Caki2 (cell line): ENCODE measurements around the gene SPATA31A7. TPM values are rescaled to one million over a fixed set of nuclear protein-coding genes. Genes with fewer than 3 reads are reported as not detected.
"Not testable (repeated sequence)": the region's sequence is repeated elsewhere in the genome, so short reads cannot be mapped to it uniquely, and the experiment has no call there.

Experiments used
- DNase-seq: peaks from one replicate; pipeline ENCODE4 v3.0.0-alpha.2; 2015; ENCODE audit warnings: low read depth
- in situ Hi-C: cut with HindIII; loops from 2 replicates; pipeline ENCODE4 v1.10.0; 2016; ENCODE audit warnings: low sequenced_read_pairs, low pct_unique_long_range_greater_than_20kb, mixed read lengths
- total RNA-seq: library from RNA; depleted of rRNA; stranded (reverse); fragments of >200 nt; shearing (Covaris generic); gene quantifications from 2 replicates; pipeline ENCODE4 v1.2.3, GENCODE V29; 2014; ENCODE audit warnings: low replicate concordance; rRNA removed

The SPATA31A7 gene
- total RNA-seq: not detected in 2 replicates

DNA sequence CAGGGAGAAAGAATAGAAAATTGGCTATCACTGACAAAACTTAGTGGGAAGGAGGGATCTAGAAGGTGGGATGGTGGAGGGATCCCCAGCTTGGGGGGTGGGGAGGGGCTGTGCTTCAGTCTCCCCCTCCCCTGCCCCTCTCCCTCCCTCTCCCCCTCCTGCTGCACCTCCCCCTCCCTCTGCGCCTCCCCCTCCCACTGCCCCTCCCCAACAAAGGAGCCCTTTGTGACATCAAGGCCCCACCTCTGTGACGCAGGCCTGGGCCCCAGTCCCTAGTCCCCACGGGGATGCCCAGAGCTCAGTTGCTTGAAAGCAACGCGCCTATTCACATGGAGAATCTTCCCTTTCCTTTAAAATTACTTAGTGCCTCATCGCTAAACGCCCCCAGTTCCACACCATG lies at the start of gene SPATA31A7:
SPATA31A7 (plus strand) TSS at position 301 of the 400 bp plus-strand sequence; CDS start at position 330, 29 bp downstream.
- in situ Hi-C loops: not testable (repeated sequence)

GRCh38 chr9:61226438-61226837 lies 36.6 kb downstream of the SPATA31A7 start:
- DNase-seq, in situ Hi-C loops: not testable (repeated sequence)

More for the DNA sequence above, at the start of gene SPATA31A7:
- DNase-seq: not testable (repeated sequence)
